Hippocampal formation (tissue), 2 donors: Measurements from ENCODE around the gene SLC35F3.
A peak's percentile ranks its signal among the peaks of the same experiment; 100 is the strongest.

Experiments
- DNase-seq, 2 donors: peaks; one replicate each; lab custom pipeline; 2025; lab: John Stamatoyannopoulos, UW

Gene SLC35F3

DNA sequence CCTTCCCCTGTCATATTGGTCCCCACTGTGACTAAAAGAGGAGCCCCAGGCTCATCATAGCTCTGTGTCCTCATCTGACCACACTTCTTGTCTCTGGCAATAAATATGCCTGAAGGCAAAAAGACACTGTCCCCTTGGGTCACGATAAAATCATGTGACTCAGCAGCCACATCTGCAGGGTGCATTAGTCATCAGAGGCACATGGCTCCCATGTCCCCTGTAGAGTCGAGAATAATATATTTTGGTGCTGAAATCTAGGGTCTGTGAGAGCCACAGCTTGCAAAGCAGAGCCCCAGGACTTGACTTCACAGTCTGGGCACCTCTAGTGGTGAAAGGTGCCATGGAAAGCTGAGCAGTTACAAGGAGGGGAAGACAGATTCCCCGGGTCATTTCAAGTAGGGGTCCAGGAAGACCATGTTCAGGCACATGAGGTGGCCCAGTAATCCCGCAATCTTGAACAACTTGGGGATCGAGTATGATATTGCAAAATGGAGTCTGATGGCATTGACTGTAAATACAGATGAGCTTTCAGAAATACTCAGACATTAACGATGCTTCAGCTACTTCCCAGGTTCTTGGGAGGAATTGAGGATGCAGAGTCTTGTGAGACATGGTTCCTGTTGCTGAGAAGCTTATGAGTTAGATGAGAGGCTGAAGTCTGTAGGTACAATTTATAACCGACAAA is 68.6 kb downstream of the SLC35F3 start:
- no peak for DNase-seq

DNA sequence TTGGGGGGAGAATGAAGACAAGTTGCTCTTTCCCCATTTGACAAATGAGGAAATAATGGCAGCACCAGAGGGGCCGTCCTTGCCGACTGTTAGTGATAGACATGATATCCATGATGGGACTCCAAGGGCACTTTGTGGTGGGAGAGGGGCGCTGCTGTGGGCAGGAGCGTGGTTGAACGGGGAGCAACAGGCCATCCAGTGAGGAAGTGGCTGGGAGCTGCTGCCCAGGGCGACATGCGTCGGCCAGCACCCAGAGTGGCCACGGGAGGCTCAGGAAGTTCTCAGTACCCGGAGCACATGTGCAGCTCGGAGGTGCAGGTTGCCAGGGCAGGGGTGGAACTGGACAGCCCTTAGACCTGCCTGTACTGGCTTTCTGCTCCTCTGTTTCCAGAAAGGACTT is 71.0 kb downstream of the SLC35F3 start:
- DNase-seq: no peak

DNA sequence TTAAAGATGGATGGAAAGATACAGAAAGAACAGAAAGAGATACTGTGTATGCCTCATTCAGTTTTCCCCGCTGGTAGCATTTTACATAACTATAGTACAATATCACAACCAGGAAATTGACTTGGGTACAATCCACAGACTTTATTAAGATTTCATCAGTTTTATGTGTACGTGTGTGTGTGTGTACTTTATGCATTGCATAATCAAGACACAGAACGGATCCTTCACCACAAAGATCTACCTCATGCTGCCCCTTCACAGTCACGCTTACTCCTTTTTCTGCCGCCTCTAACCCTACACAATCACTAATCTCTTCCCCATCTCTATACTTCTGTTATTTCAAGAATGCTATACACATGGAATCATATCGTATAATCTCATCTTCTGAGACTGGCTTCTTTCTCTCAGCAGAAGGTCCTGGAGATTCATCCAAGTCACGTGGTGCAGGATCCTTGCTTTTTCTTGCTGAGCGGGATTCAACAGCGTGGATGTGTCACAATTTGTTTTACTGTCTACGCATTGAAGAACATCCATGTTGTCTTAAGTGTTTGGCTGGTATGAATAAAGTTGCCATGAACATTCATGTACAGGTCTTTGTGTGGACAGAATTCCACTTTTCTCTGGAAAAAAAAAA is 76.7 kb downstream of the SLC35F3 start:
- DNase-seq: no peak

DNA sequence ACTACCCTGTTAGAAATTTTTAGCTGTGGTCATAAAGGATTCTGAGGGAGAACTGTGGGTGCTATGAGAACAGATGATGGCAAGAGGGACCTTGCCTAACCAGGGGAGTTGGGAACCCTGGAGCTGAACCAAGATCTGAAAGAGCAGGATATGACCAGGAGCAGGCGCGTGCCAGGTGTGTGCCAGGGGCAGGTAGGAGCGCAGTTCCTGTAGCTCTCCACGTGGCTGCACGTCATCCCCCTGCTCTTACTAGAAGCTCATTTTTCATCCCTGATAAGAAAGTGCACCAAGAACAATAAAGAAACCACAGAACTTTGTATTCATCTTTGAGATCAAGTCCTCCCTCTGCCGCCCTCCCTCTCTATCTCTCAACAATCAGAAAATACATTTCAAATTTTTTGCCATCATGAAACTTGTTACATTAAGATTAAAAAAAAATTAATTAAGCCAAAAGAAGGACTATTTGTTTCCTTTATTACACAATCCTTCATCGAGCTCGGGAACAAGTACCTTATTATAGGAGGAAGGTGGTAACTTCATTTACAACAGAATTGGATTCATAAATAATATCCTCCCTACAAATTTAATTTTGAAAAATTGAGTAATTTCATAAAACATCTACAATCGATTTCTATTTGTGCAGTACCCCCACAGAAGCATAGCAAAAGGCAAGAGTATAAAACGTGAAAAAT is 78.5 kb downstream of the SLC35F3 start:
- no peak for DNase-seq

DNA sequence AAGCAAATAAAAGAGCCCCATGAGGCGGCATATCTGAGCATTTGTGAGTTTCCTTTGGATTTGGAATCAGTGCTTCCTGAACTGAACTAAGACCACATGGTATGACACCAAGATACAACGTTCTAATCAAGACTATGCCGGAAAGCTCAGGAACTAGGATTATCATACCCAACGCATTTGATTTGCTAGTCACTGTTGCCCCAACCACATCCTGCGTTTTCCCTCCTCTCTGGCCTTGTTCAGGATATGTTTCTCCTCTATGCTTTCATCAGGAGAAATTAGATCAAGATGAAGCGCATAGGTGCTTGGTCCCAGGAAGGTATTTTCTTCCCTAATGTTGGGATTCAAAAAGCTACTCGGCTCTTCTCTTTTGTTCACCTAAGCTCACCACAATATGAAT is 79.3 kb downstream of the SLC35F3 start:
- no peak for DNase-seq

DNA sequence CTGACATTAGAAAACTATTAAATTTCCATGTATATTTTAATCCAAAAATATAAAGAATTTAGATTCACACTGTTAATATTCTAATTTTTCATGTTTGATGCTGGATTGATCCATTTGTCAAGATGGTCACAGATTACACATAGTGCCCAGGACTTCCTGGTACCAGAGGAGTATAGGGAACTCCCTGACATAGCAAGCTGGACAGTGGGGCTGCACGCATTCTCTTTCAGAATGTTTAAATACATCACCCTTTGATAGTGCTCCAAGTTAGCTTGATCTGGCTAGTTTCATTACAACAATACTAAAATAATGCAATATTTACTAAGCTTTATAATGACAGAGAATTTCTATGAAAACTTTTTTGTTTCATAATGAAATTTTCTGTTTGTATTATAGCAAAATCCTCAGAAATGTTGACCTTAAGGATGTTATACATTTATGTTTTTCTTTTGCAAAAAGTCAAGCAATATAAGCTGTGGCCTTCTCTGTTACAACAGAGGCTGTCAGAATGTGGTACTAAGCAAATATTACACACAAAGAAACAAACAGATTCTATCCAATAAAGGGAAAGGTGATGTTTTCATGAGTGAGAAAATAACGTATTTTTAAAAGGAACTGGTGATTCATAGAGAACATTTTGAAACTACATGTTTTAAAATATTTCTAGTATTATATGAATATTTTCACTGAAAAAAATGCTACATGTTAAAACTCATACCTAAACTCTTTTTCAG is 84.7 kb downstream of the SLC35F3 start:
- no peak for DNase-seq

DNA sequence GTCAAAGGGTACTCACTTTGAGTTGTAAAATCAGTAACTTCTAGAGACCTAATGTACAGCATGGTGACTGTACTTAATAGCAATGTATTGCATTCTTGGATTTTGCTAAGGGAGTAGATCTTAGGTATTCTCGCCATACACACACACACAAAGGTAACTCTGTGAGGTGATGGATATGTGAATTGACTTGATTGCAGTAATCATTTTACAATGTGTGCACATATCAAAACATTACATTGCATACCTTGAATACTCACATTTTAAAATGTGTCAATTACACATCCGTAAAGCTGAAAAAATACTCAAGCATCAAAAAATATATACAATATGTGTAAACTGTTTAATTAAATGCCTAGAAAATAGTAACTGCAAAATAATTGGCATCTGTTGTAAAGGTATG is 86.0 kb downstream of the SLC35F3 start:
- DNase-seq: no peak

DNA sequence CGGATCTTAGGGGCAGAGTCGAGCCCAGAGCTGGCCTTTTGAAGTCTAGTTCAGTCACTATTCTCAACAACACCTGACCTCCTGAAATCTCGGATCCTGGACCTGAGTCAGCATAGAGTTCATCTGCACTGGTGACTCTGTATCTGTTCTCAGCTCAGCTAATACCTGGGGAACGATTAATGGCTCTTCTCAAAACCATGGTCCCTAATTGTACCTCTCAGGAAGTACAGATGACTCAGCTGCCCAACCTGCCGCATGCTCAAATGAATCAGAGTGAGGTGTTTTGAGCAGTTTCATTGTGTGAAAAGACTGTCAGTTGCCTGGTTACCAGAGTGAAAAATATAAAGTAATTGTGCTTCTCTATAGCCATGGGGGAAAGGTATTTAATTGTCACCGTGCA is 89.2 kb downstream of the SLC35F3 start:
- no peak for DNase-seq

DNA sequence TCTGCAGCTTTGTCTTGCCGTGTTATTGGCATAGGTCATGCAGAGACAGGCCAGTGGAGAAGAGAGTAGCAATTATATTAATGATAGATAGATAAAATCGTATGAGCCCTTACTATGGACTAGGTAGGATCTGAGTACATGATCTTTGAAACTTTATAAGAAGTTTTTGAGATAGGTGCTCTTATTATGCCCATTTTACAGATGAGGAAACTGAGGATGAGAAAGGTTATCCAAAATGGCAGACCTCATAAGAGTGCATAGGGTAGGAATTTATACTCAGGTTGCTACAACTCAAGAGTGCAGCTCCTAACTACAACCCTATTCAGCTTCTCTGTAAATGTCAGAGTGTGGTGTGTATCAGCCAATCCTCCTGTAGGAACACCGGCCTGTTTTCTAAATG is 89.6 kb downstream of the SLC35F3 start:
- no peak for DNase-seq

DNA sequence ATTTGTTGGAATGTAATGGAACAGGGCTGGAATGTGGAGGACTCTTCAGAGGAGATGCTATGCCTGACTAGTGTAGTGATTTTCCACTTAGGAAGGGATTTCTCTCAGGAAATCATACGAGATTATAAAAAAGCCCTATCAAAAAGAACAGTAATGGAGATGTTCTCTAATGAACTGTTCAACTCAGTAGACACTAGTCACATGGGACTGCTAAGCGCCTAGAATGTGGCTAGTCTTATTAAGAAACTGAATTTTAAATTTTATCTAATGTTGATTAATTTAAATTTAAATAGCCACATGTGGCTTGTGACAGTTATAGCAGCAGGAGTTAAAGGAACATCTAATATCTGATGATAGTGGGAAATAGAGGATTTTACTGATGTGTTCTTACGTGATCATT is 94.0 kb downstream of the SLC35F3 start:
- DNase-seq: no peak

DNA sequence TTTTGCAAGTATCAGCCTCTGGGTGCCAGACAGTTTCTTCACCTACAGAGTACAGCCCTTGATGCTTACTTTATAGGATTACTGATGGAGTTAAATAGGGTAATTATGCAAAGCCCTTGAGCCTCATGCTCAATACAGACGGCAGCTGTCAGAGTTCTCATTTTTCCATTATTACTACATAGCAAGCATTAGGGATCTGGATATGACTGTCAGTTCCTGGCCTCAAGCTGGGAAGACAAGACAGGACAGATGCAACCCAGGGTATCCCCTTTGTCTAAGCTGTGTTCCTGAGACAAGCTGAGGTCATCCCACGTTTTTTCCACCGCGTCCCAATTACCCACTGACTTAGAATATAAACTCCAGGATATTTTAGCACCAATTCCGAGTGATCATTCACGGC is 94.4 kb downstream of the SLC35F3 start:
- DNase-seq: no peak

DNA sequence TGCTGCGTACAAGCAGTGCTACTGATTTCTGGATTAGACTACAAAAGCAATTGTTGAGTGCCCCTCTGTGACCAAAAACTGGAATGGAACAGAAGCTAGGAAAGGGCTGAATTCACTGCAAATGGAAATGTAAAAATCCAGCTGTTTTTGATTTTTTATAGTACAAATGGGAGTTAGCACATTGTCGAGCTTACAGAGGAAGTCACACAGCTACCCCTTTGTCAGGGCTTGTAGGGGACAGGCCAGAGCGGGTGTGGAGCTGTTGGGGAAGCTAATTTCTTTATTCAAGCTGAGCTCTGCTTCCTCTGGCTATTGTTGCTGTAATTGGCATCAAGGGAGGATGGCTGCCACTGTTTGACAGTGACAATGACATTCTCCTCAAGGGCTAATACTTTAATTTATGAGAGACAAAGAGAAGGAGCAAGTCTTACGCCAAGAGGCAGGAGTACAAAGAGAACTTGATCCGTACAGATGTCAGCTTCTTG is 96.1 kb downstream of the SLC35F3 start:
- peak; percentile 3 to 49 for DNase-seq

DNA sequence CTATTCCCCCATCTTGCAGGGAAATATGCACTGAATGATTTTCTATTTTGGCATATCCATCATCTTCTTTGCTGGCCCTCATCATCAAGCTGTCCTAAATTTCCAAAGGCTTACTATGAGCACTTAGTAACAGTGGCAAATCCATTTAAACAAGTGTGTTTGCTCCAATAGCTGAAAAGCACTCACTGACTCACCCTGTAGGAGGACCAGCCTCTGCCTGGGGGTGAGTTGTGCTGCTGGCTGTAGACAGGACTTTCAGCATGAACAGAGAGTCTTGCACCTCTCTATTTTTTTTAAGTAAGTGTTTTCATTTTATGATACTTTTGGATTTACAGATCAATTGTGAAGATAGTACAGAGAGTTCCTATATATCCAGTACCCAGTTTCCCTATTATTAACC is 97.3 kb downstream of the SLC35F3 start:
- no peak for DNase-seq

DNA sequence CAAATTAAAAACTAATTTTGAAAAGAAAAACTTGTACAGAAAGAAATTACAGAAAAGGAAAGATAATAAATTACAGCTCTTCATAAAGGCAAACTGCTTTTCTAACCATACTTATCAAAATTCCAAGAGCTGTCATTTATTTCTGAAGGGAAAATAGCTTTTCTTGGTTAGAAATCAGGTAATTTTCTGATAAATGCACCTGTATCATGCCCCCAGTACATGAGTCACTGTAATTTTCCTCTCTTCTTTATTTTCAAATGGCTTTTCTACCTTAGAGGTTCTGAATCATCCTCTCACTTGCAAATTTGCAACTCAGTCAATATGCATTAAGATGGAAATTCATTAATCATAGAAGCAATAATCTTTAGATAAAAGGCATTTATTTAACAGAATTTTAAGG is 100.1 kb downstream of the SLC35F3 start:
- no peak for DNase-seq

DNA sequence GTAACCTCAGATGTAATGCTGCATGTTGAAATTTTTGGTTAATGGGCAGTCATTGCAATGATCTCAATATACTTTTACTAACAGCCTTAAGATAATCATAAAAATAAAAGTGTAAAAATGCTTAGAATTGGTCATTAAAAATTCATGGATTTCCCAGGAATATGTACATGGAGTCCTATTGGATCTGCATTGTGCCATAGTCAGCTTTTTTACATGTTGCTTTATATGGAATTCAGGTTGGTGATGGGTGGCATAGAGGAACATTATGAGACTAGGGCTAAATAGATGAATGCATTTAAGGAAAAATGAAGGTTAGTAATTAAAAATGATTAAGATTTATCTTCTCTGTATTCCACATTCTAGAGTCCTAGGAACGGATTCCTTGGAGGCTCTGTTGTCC is 103.2 kb downstream of the SLC35F3 start:
- DNase-seq: no peak

DNA sequence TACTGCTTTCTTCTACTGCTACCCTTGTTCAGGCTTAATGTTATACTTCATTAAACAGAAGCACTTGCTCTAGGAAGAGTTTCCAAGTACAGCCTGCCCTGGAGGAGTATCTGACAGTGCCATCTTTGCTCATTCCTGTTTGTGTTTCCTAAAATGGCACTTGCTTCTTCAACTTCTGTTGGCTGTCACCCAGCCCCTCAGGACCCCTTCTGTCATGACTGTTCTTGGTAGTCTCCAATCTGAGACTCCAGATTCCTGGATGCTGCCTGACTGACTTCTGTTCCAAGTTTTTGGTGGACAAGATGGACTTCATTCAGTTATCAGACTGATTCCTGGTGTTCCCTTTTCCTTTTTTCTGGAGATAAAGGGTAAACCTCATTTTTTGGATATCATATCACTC is 104.1 kb downstream of the SLC35F3 start:
- DNase-seq: no peak

DNA sequence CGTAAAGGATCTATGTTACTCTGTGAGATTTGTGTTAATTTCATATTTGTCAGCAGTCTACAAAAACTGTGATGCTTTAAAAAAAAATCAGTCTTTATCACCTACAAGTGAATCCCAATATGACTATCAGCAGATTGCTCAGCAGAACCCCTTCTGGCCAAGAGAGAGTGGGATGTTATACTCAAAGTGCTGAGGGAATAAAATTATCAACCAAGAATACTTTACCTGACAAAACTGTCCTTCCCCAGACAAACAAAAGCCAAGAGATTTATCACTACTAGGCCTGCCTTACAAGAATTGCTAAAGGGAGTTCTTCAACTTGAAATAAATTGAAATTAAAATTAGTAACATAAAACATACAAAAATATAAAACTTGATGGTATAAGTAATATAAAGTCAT is 105.2 kb downstream of the SLC35F3 start:
- no peak for DNase-seq

DNA sequence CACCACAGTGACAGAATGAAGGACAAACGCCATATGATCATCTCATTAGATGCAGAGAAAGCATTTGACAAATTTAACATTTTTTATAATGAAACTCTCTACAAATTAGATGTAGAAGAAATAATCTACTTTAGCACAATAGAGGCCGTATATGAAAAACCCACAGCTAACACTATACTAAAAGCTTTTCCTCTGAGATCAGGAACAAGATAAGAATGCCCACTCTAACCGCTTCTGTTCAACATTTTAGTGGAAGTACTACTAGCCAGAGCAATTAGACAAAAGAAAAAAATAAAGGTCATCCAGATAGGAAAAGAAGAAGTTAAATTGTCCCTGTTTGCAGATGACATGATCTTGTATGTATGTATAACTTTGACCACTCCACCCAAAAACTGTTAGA is 109.7 kb downstream of the SLC35F3 start:
- DNase-seq: no peak

DNA sequence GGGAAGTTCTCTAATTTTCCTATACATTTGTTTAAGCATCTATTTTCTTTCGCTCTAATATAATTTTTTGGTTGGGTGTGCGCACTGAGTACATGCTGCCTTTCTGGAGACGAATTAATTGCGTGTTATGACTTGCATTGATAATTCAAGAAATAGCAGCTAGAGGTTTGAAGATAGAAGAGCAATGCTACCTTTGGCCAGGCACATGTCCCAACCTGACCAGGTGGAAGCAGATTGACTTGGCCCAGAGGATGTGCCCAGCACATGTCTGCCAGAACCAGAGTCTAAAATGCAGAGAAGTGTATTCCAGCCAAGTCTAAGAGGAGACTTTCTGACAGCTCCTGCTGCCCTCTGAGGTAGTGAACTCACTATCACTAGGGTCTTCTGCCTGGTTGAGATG is 114.3 kb downstream of the SLC35F3 start:
- DNase-seq: no peak

DNA sequence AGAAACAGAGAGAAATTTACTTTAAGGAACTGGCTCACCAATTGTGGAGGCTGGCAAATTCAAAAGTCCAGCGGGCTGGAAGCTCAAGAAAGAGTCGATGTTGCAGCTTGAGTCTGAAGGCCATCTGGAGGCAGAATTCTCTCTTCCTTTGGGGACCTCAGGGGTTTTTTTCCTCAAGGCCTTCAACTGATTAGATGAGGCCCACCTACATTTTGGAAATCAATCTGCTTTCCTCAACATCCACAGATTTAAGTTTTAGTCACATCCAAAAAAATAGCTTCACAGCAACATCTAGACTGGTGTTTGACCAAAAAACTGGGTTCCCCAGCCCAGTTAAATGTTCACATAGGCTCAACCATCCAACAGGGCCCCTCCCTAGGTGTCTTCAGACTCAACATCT is 114.9 kb downstream of the SLC35F3 start:
- no peak for DNase-seq

DNA sequence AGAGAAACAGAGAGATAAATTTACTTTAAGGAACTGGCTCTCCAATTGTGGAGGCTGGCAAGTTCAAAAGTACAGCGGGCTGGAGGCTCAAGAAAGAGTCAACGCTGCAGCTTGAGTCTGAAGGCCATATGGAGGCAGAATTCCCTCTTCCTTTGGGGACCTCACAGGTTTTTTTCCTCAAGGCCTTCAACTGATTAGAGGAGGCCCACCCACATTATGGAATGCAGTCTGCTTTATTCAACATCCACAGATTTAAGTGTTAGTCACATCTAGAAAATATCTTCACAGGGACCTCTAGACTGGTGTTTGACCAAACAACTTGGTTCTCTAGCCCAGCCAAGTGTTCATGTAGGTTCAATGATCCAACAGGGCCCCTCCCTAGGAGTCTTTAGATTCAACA is 117.8 kb downstream of the SLC35F3 start:
- DNase-seq: no peak

DNA sequence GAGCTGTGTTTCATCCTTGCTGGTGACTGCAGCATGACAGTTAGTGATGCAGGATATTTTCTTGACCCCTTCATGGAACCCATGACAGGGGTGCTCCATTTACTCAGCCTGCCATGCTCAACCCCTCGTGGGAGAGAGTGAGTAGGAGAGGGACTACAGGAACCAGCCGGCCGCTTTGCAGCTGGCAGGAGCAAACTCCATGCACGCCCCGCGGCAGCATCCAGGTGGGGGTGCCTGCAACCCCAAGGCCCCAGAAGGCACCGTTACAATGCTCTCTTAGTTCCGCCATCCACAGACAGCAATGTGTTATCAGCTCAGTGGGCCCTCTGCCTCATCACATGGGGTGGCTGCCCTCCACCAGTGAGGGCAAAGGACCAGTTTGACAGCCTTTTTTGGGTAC is 135.1 kb downstream of the SLC35F3 start:
- DNase-seq: no peak
